ENCODE results near the gene DPM2.

DNA sequence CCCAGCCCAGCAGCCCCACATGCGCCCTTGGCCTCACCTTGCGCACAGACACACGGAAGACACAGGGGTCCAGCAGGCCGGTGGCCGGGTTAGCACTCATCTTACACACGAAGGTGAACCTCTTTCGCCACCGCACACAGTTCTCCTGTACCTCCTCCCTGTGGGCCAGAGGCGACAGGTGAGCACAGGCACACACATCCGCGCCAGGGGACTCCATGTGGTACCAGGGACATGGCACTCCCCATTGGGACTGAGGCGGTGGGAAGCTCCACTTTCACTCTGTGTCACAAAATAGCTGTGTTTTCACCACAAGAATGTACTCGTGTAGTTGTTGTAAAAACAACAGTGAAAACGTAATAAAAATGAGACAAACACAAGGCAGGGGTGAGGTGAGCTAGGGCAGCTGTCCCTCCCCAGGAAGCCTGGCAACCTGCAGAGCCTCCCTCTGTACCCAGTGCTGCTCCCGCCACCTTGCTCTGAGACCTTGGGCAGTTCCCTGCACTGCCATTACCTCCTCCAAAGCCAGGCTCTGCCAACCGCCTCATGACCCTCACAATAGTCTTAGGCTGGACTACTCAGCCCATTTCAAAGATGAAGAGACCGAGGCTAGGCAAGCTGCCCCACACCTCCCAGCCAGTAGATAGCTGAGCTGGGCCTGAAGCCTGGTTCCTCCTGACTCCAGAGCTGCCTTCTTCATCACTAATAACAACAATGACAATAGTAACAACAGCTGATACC lies 16.3 kb upstream of the DPM2 start:
- TF ChIP-seq, protein P1, sequence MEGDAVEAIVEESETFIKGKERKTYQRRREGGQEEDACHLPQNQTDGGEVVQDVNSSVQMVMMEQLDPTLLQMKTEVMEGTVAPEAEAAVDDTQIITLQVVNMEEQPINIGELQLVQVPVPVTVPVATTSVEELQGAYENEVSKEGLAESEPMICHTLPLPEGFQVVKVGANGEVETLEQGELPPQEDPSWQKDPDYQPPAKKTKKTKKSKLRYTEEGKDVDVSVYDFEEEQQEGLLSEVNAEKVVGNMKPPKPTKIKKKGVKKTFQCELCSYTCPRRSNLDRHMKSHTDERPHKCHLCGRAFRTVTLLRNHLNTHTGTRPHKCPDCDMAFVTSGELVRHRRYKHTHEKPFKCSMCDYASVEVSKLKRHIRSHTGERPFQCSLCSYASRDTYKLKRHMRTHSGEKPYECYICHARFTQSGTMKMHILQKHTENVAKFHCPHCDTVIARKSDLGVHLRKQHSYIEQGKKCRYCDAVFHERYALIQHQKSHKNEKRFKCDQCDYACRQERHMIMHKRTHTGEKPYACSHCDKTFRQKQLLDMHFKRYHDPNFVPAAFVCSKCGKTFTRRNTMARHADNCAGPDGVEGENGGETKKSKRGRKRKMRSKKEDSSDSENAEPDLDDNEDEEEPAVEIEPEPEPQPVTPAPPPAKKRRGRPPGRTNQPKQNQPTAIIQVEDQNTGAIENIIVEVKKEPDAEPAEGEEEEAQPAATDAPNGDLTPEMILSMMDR (IDR thresholded peaks at IDR 0.05), result no peak
- TF ChIP-seq POLR2A (IDR thresholded peaks at IDR 0.05), result no peak
